ENCODE measurements around the gene DLG2.
"Not testable (repeated sequence)": the region's sequence is repeated elsewhere in the genome, so short reads cannot be mapped to it uniquely, and the experiment has no call there.

DLG2 gene

GRCh38 chr11:83642500-83642899 is 1984.6 kb downstream of the DLG2 start:
- no peak for FAIRE-seq

DNA sequence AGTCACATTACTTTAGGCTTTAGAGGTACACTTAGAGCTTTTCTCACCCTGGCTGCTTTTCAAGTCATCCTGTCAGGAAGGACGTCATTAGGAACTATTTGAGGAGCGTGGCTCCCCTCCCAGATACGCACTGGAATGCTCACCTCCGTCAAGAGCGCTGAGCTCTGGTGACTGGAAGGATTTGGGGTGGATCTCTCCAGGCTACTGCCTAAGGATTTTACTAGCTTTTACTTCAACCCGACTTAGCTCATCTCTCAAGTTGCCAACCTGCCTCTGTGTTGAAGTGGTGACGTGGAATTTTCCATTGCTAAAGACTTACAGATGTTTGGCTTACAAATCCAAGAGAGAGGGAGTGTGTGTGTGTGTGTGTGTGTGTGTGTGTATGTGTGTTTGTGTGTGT is 1985.6 kb downstream of the DLG2 start:
- no peak for FAIRE-seq

- no peak for FAIRE-seq
Observed at GRCh38 chr11:83639995-83640758, 1987.0 kb downstream of the DLG2 start.

GRCh38 chr11:83635166-83635565 is 1992.0 kb downstream of the DLG2 start:
- no peak for FAIRE-seq

- no peak for FAIRE-seq
Observed at GRCh38 chr11:83630211-83630610, 1996.9 kb downstream of the DLG2 start.

GRCh38 chr11:83629775-83630174 is 1997.4 kb downstream of the DLG2 start:
- FAIRE-seq, result no peak

GRCh38 chr11:83628622-83629355 is 1998.4 kb downstream of the DLG2 start:
- FAIRE-seq, result no peak

DNA sequence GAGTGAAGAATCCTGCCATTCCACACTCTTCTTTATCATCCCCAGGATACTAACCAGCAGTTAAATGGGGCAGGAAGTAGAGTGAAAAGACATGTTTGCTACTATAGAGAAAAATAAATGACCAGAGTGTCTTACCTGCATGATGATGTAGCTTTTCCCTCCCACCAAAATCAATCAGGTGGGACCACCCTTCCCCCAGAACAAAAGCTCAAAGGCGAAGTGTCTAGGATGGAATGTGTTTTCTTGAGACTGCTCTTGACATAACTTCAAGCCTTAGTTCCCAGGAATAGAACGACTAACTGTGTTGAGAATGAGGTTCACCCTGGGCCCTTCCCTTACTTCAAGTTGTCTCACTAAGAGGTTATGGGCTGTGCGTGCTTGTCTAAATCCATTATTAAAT is 2001.8 kb downstream of the DLG2 start:
- FAIRE-seq, result no peak

GRCh38 chr11:83617671-83618070 is 2009.5 kb downstream of the DLG2 start:
- FAIRE-seq, result no peak

DNA sequence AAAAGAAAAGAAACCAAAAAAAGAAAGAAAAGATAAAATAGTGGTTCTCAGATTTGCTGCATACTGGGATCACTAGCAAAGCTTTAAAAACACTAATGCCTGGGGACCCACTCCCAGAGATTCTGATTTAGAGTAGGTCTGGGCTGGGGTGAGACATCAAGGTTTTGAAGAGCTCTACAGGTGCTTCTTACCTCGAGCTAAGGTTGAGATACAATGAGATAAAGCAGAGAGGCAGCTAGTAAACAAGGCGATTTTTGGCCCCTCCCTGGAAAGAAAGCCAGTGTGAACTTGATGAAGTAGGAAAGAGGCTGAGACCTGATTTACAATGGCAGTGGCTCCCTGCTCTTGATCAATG is 2013.4 kb downstream of the DLG2 start:
- no peak for FAIRE-seq

GRCh38 chr11:83612891-83613766 is 2014.0 kb downstream of the DLG2 start:
- FAIRE-seq, result no peak

- no peak for FAIRE-seq
Observed at GRCh38 chr11:83611600-83611999, 2015.5 kb downstream of the DLG2 start.

DNA sequence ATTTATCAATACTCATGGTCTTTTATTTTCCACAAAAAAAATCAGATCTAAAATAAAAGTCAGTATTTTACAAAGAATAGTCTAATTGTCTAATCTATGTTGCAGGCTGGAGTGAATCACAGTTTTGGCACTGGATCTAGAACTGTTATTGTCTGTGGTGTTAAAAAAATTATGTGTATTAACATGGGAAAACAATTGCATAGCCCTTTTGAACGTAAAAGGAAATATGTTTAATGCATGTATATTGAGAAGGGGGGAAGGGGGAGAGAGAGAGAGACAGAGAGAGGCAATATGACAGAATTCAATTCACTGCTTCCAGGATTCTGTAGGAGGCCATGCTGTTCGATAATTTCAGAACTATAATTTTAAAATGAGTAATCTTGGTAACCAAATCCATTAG is 2016.1 kb downstream of the DLG2 start:
- no peak for FAIRE-seq

DNA sequence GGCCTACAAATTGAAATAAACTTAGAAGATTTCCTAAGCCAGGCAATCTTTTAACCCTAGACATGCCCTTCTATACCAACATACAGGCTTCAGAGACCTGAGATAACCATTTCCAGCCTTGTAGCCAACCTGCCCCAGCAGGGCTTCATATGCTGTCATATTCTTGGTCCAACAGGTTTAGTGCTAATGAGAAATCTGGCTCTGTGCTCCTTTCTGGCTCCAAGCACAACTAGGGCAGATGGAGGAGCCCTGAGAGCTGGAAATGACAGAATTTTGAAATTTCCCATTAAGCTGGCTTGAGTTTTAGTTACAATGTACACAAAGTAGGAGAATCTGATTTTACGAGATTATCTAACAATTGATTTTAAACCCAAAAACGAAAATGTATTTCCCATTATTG is 2018.0 kb downstream of the DLG2 start:
- no peak for FAIRE-seq

- no peak for FAIRE-seq
Observed at GRCh38 chr11:83608571-83608970, 2018.6 kb downstream of the DLG2 start.

GRCh38 chr11:83601914-83602527 is 2025.1 kb downstream of the DLG2 start:
- FAIRE-seq, result no peak

- FAIRE-seq, result no peak
Observed at GRCh38 chr11:83601201-83601913, 2025.8 kb downstream of the DLG2 start.

DNA sequence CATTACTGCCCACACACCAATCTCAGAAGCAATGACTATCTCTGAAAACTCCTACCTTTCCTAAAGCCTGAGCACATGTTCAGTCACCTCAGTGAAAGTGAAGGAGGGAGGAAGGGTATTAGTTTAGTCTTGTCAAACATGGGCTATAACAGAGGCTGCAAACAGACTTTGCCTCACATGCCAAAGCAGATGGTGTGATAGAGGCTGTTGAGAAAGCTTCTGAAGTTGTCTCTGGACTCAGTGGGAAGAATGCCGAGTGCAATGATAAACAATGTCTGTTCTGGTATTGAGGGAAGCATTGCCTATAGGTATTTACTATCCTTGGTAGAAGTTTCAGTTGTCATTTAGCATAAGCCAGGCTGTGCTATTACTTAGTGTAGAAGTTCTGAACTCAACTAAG is 2026.5 kb downstream of the DLG2 start:
- FAIRE-seq, result no peak

- FAIRE-seq, result no peak
Observed at GRCh38 chr11:83599066-83599465, 2028.1 kb downstream of the DLG2 start.

- FAIRE-seq, result not testable (repeated sequence)
Observed at GRCh38 chr11:83587797-83588196, 2039.3 kb downstream of the DLG2 start.

- no peak for FAIRE-seq
Observed at GRCh38 chr11:83583757-83584366, 2043.3 kb downstream of the DLG2 start.

DNA sequence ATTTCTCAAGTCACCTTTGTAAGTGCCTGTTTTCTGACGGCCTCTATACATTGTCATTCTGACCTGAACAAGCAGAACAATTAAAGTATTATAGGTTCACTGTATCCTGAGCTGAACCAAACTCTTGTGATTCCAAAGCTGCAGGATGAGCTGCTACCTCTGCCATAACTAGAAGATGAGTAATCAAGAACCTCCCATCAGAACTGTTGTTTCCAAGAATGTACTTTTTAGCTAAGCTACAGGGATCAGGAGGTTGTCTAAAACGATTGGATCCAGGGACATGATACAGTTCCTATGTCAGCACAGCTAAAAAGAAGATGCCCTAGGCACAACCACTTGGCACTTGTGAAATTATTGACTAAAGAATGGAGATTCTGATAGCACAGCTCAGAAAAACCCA is 2052.6 kb downstream of the DLG2 start:
- FAIRE-seq, result no peak

Measured in endometrium (tissue), 2 donors.